HG03457 (cell line): ENCODE results near the gene NEK4.

ENCODE experiments used
- ATAC-seq: cut with Tn5 transposase; IDR thresholded peaks from one replicate; pipeline ENCODE4 v1.9.1; 2021; ENCODE audit warnings: moderate number of reproducible peaks; ENCODE audit not compliant: unreplicated experiment

The NEK4 gene

GRCh38 chr3:52705438-52705687, 65.4 kb downstream of the NEK4 start:
- no peak for ATAC-seq

- ATAC-seq = peak; percentile 3
Observed at GRCh38 chr3:52704611-52705437, 65.9 kb downstream of the NEK4 start.

- no peak for ATAC-seq
Observed at GRCh38 chr3:52703341-52703740, 67.4 kb downstream of the NEK4 start.

- no peak for ATAC-seq
Observed at GRCh38 chr3:52697632-52697965, 73.1 kb downstream of the NEK4 start.

GRCh38 chr3:52696830-52697631, 73.7 kb downstream of the NEK4 start:
- no peak for ATAC-seq

- no peak for ATAC-seq
Observed at GRCh38 chr3:52695798-52696671, 74.7 kb downstream of the NEK4 start.

GRCh38 chr3:52694528-52695189, 76.1 kb downstream of the NEK4 start:
- no peak for ATAC-seq

- ATAC-seq = no peak
Observed at GRCh38 chr3:52693071-52693470, 77.7 kb downstream of the NEK4 start.

- ATAC-seq = no peak
Observed at GRCh38 chr3:52690560-52690959, 80.2 kb downstream of the NEK4 start.

GRCh38 chr3:52689151-52689550, 81.6 kb downstream of the NEK4 start:
- ATAC-seq = no peak

GRCh38 chr3:52688266-52688665, 82.5 kb downstream of the NEK4 start:
- no peak for ATAC-seq

- ATAC-seq = peak; percentile 41
Observed at GRCh38 chr3:52685709-52686691, 84.7 kb downstream of the NEK4 start, which contains the start of the genes GNL3 and PBRM1. Gene GNL3 (plus strand): TSS chr3:52686032. CDS start chr3:52686093, 61 bp downstream. Gene PBRM1 (minus strand): TSS chr3:52685913.

- peak; percentile 78 for ATAC-seq
Observed at GRCh38 chr3:52685285-52685708, 85.4 kb downstream of the NEK4 start.

- no peak for ATAC-seq
Observed at GRCh38 chr3:52684184-52684583, 86.6 kb downstream of the NEK4 start.

GRCh38 chr3:52683611-52684010, 87.1 kb downstream of the NEK4 start:
- ATAC-seq = no peak

GRCh38 chr3:52682016-52682415, 88.7 kb downstream of the NEK4 start:
- no peak for ATAC-seq

- ATAC-seq = no peak
Observed at GRCh38 chr3:52681596-52681995, 89.1 kb downstream of the NEK4 start.

GRCh38 chr3:52679811-52680210, 90.9 kb downstream of the NEK4 start:
- no peak for ATAC-seq

GRCh38 chr3:52679199-52679538, 91.6 kb downstream of the NEK4 start:
- no peak for ATAC-seq
